Measurements from ENCODE around the gene GPBP1.
"Not testable (repeated sequence)": the region's sequence is repeated elsewhere in the genome, so short reads cannot be mapped to it uniquely, and the experiment has no call there.

GPBP1 gene

GRCh38 chr5:57211039-57211438, 37.2 kb downstream of the GPBP1 start:
- no peak for FAIRE-seq

GRCh38 chr5:57215629-57216195, 41.9 kb downstream of the GPBP1 start:
- FAIRE-seq: no peak

GRCh38 chr5:57216714-57217113, 42.9 kb downstream of the GPBP1 start:
- no peak for FAIRE-seq

GRCh38 chr5:57219386-57219785, 45.5 kb downstream of the GPBP1 start:
- FAIRE-seq: no peak

GRCh38 chr5:57221049-57221568, 47.2 kb downstream of the GPBP1 start:
- FAIRE-seq: peak; percentile 91

GRCh38 chr5:57225553-57225952, 51.7 kb downstream of the GPBP1 start:
- no peak for FAIRE-seq

GRCh38 chr5:57229313-57229712, 55.5 kb downstream of the GPBP1 start:
- FAIRE-seq: no peak

- no peak for FAIRE-seq
Observed at GRCh38 chr5:57231607-57232006, 57.7 kb downstream of the GPBP1 start.

- FAIRE-seq: no peak
Observed at GRCh38 chr5:57232293-57233033, 58.6 kb downstream of the GPBP1 start.

GRCh38 chr5:57243286-57244137, 69.7 kb downstream of the GPBP1 start:
- no peak for FAIRE-seq

GRCh38 chr5:57244331-57244730, 70.5 kb downstream of the GPBP1 start:
- no peak for FAIRE-seq

- no peak for FAIRE-seq
Observed at GRCh38 chr5:57246426-57246825, 72.6 kb downstream of the GPBP1 start.

- FAIRE-seq: no peak
Observed at GRCh38 chr5:57247765-57248164, 73.9 kb downstream of the GPBP1 start.

GRCh38 chr5:57249265-57249874, 75.5 kb downstream of the GPBP1 start:
- no peak for FAIRE-seq

- no peak for FAIRE-seq
Observed at GRCh38 chr5:57258052-57258451, 84.2 kb downstream of the GPBP1 start.

GRCh38 chr5:57258943-57259342, 85.1 kb downstream of the GPBP1 start:
- FAIRE-seq: no peak

GRCh38 chr5:57259704-57260103, 85.8 kb downstream of the GPBP1 start:
- no peak for FAIRE-seq

- FAIRE-seq: no peak
Observed at GRCh38 chr5:57262541-57262940, 88.7 kb downstream of the GPBP1 start.

GRCh38 chr5:57267805-57268204, 93.9 kb downstream of the GPBP1 start:
- FAIRE-seq: no peak

GRCh38 chr5:57276353-57276752, 102.5 kb downstream of the GPBP1 start:
- FAIRE-seq: no peak

GRCh38 chr5:57277085-57277484, 103.2 kb downstream of the GPBP1 start:
- peak; percentile 79 for FAIRE-seq

- FAIRE-seq: no peak
Observed at GRCh38 chr5:57280853-57281252, 107.0 kb downstream of the GPBP1 start.

GRCh38 chr5:57285084-57285483, 111.2 kb downstream of the GPBP1 start:
- not testable (repeated sequence) for FAIRE-seq
